HG02623 (cell line): ENCODE data around the gene POLN.
"Not testable (repeated sequence)": the region's sequence is repeated elsewhere in the genome, so short reads cannot be mapped to it uniquely, and the experiment has no call there.

Source experiments
- ATAC-seq: cut with Tn5 transposase; IDR thresholded peaks from one replicate; pipeline ENCODE4 v1.9.1; 2021; ENCODE audit warnings: moderate library complexity; ENCODE audit not compliant: unreplicated experiment

The POLN gene

DNA sequence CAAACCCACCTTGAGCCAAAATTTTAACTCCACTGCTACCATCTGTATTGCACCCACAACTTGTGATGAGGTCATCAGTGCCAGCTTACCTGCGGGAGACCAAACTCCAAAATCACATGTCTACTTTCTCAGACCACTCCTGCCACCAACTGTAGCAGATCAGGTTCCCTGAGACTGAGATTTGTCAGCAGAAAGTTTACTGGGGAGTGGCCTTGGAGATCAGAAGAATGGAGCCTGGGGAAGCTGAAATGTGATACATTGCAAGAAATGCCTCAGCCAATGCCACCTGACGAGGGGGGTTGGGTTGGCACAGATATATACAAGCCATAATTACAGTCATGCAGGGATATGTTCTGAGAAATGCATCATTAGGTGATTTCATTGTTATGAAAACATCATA is 19.1 kb downstream of the POLN start:
- ATAC-seq = no peak

GRCh38 chr4:2221378-2221777 is 20.5 kb downstream of the POLN start:
- not testable (repeated sequence) for ATAC-seq

GRCh38 chr4:2220016-2220630 is 21.8 kb downstream of the POLN start:
- ATAC-seq = no peak

- no peak for ATAC-seq
These were observed 22.6 kb downstream of the POLN start for GRCh38 chr4:2219233-2219760.

GRCh38 chr4:2218436-2218835 is 23.5 kb downstream of the POLN start:
- no peak for ATAC-seq

DNA sequence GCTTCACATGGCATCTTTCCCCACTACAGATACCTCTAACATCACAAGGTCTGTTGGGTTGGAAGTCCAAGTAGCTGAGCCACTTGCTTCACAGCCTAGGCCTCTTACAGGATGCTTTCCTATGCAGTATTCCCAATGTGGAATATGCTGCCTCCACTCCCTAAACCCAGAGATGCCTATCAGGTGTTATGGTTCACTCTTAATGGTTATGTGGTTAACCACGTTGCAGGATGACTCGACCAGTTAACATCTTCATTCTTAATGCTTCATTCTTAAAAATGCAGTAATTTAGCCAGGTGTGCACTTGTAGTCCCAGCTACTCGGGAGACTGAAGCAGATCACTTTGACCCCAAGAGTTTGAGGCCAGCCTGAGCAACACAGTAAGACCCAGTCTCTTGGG is 24.2 kb downstream of the POLN start:
- no peak for ATAC-seq

GRCh38 chr4:2212831-2213230 is 29.1 kb downstream of the POLN start:
- ATAC-seq = no peak

DNA sequence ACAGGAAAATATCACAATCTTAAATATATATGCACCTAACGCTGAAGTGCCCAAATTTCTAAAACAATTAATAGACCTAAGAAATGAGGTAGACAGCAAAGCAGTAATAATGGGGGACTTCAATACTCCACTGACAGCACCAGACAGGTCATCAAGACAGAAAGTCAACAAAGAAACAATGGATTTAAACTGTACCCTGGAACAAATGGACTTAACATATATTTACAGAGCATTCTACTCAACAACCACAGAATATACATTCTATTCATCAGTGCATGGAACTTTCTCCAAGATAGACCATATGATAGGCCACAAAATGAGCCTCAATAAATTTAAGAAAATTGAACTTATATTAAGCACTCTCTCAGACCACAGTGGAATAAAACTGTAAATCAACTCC is 39.1 kb downstream of the POLN start:
- not testable (repeated sequence) for ATAC-seq

- no peak for ATAC-seq
These were observed 47.4 kb downstream of the POLN start for GRCh38 chr4:2194496-2194895.

GRCh38 chr4:2193326-2193725 is 48.6 kb downstream of the POLN start:
- ATAC-seq = no peak

DNA sequence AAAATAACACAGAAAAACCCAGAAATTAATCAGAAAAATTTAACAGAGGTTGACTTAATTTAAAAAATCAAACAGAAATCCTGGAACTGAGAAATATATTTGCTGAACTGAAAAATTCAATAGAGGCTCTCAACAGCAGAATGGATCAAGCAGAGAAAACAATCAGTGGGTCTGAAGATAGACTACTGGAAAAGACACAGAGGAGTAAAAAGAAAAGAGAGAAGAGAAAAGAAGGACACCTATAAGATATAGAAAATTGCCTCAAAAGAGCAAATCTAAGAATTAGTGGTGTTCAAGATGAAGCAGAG is 55.1 kb downstream of the POLN start:
- ATAC-seq = no peak

- ATAC-seq = no peak
These were observed 55.6 kb downstream of the POLN start for GRCh38 chr4:2186133-2186864.

- ATAC-seq = no peak
These were observed 58.5 kb downstream of the POLN start for GRCh38 chr4:2183394-2183793.

- no peak for ATAC-seq
These were observed 58.9 kb downstream of the POLN start for GRCh38 chr4:2182994-2183393.

GRCh38 chr4:2180410-2180809 is 61.5 kb downstream of the POLN start:
- ATAC-seq = no peak

- ATAC-seq = no peak
These were observed 62.2 kb downstream of the POLN start for GRCh38 chr4:2179717-2180116.

DNA sequence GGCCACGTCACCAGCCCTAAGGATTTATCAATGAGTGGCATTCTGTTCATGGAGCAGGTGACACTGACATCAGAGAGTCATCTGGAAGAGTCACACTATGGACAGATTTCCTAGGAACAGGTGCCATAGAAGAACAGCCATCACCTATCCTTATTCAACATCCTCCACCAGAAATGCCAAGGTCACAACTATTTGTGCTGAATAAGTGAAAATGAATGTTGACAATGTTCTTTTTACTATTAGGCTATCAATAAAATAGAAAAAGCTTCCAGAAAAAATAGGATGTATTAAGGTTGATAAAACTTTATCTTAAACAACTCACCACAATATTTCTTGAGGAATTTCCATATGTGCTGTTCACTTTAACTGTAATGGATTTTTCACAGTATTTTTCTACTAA is 62.9 kb downstream of the POLN start:
- ATAC-seq = no peak

GRCh38 chr4:2177443-2178093 is 64.4 kb downstream of the POLN start:
- ATAC-seq = no peak

- no peak for ATAC-seq
These were observed 65.8 kb downstream of the POLN start for GRCh38 chr4:2175990-2176698.

- no peak for ATAC-seq
These were observed 67.9 kb downstream of the POLN start for GRCh38 chr4:2174061-2174460.

GRCh38 chr4:2172627-2173231 is 69.2 kb downstream of the POLN start:
- ATAC-seq = no peak
